Trophoblast cell (in vitro differentiated cells and primary cell): Measurements from ENCODE around the gene PTH2.

Experiments
- DNase-seq, 2 donors: peaks; one replicate each; pipeline ENCODE4 v3.0.0-alpha.2; 2016
- H2AFZ ChIP-seq: 2 replicates; pipeline ENCODE4 v1.6.1; 2013; ENCODE audit warnings: low read length, moderate library complexity, mild to moderate bottlenecking; ENCODE audit not compliant: insufficient read depth, poor library complexity
- H2AK5ac ChIP-seq: 2 replicates; pipeline ENCODE4 v1.6.1; 2013; ENCODE audit warnings: mild to moderate bottlenecking, low read length
- H2BK120ac ChIP-seq: 2 replicates; pipeline ENCODE4 v1.6.1; 2013; ENCODE audit warnings: low read length, mild to moderate bottlenecking, moderate library complexity; ENCODE audit not compliant: insufficient read depth, poor library complexity
- H2BK12ac ChIP-seq: 2 replicates; pipeline ENCODE4 v1.6.1; 2013; ENCODE audit warnings: mild to moderate bottlenecking, low read length, moderate library complexity
- H2BK5ac ChIP-seq: 2 replicates; pipeline ENCODE4 v1.6.1; 2013; ENCODE audit warnings: low read length, low read depth, moderate library complexity, mild to moderate bottlenecking; ENCODE audit not compliant: poor library complexity
- H3K14ac ChIP-seq: 2 replicates; pipeline ENCODE4 v1.6.1; 2013; ENCODE audit warnings: mild to moderate bottlenecking, low read length
- H3K18ac ChIP-seq: 2 replicates; pipeline ENCODE4 v1.6.1; 2013; ENCODE audit warnings: mild to moderate bottlenecking, low read length
- H3K23ac ChIP-seq: 2 replicates; pipeline ENCODE4 v1.6.1; 2013; ENCODE audit warnings: low read length
- H3K27ac ChIP-seq: 2 replicates; pipeline ENCODE4 v1.5.1; 2013; ENCODE audit warnings: low read depth, mild to moderate bottlenecking, inconsistent platforms, low read length, moderate library complexity
- H3K27me3 ChIP-seq: 2 replicates; pipeline ENCODE4 v1.6.1; 2013; ENCODE audit warnings: inconsistent platforms, mild to moderate bottlenecking, low read length, moderate library complexity; ENCODE audit not compliant: insufficient read depth
- H3K36me3 ChIP-seq, 2 experiments: 1 replicate in 1 of 2; 2 replicates in 1 of 2; pipeline ENCODE4 v1.6.1; 2013; ENCODE audit warnings: low read length in 2 of 2, mild to moderate bottlenecking in 2 of 2, moderate library complexity in 1 of 2; ENCODE audit not compliant: insufficient read depth in 2 of 2, control insufficient read depth in 1 of 2
- H3K4ac ChIP-seq: 2 replicates; pipeline ENCODE4 v1.6.1; 2013; ENCODE audit warnings: low read depth, mild to moderate bottlenecking, low read length, moderate library complexity
- H3K4me1 ChIP-seq, 2 experiments: 1 replicate in 1 of 2; 2 replicates in 1 of 2; pipeline ENCODE4 v1.6.1; 2013; ENCODE audit warnings: low read length in 2 of 2, mild to moderate bottlenecking in 2 of 2, moderate library complexity in 1 of 2; ENCODE audit not compliant: insufficient read depth in 2 of 2, control insufficient read depth in 1 of 2
- H3K4me2 ChIP-seq: 2 replicates; pipeline ENCODE4 v1.6.1; 2013; ENCODE audit warnings: inconsistent platforms, mild to moderate bottlenecking, low read length, moderate library complexity
- H3K4me3 ChIP-seq: 2 replicates; pipeline ENCODE4 v1.5.1; 2013; ENCODE audit warnings: mild to moderate bottlenecking, low read depth, low read length, inconsistent platforms
- H3K79me1 ChIP-seq: one replicate; pipeline ENCODE4 v1.6.1; 2013; ENCODE audit warnings: low read length
- H3K79me2 ChIP-seq: 2 replicates; pipeline ENCODE4 v1.6.1; 2013; ENCODE audit warnings: low read length, mild to moderate bottlenecking; ENCODE audit not compliant: control insufficient read depth, insufficient read depth, poor library complexity
- H3K9ac ChIP-seq: 2 replicates; pipeline ENCODE4 v1.6.1; 2013; ENCODE audit warnings: mild to moderate bottlenecking, low read length
- H3K9me3 ChIP-seq: 2 replicates; pipeline ENCODE4 v1.6.1; 2013; ENCODE audit warnings: low read depth, mild to moderate bottlenecking, control low read depth, inconsistent platforms, low read length; ENCODE audit not compliant: insufficient read depth
- H4K12ac ChIP-seq: 2 replicates; pipeline ENCODE4 v1.6.1; 2013; ENCODE audit warnings: low read depth, mild to moderate bottlenecking, low read length, moderate library complexity
- H4K8ac ChIP-seq: 2 replicates; pipeline ENCODE4 v1.6.1; 2013; ENCODE audit warnings: low read depth, mild to moderate bottlenecking, low read length, moderate library complexity
- H4K91ac ChIP-seq: one replicate; pipeline ENCODE4 v1.6.1; 2013; ENCODE audit warnings: low read depth, mild to moderate bottlenecking, low read length, moderate library complexity
- WGBS: extraction: QIAGEN DNeasy Blood & Tissue Kit; methylation state at CpG from one replicate; pipeline ENCODE4 v1.1.7; 2013; ENCODE audit warnings: missing lambda C conversion rate; ENCODE audit not compliant: insufficient read length, insufficient coverage; ENCODE audit errors: extremely low coverage; 5-methylcytosine and 5-hydroxymethylcytosine counted together

PTH2 gene

DNA sequence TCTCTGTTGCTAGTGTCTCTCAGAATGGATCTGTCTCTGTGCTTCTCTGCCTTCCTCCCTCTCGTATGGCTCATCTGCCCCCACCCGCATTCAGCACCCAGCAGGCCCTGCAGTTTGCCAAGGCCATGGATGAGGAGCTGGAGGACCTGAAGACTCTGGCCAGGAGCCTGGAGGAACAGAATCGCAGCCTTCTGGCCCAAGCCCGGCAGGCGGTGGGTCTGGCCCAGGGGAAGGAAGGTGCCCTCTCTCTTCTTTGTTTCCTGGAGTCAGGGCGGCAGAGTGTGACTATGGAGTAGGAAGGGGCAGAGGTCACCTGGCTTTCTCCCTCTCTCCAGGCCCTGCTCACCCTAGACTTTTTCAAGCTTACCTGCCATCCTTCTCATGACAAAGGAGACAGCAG lies 24.3 kb downstream of the PTH2 start:
- Histone ChIP-seq H3K79me2 (no peaks in the 10 kb centered on the region), H4K12ac (no peak overlapping the region), H2BK120ac (no peak overlapping the region), H3K14ac (no peak overlapping the region), H3K23ac (no peak overlapping the region), H3K79me1 (no peaks in the 10 kb centered on the region), H2AK5ac (no peak overlapping the region), H3K27ac (no peak overlapping the region), H3K9ac (no peak overlapping the region), H2AFZ (no peak overlapping the region), H2BK12ac (no peak overlapping the region), H2BK5ac (no peak overlapping the region), H3K4me3 (no peak overlapping the region), H3K9me3 (peaks cover 1% of the 10 kb centered on the region), H3K4me1 (peaks cover 4 to 6% of the 10 kb centered on the region in 2 experiments), H3K27me3 (no peaks in the 10 kb centered on the region), H3K18ac (no peak overlapping the region), H3K4me2 (no peak overlapping the region), H3K4ac (no peak overlapping the region), H3K36me3 (no peaks in the 10 kb centered on the region), H4K8ac (no peak overlapping the region), H4K91ac (no peak overlapping the region)
- no peak for DNase-seq
- no CpG with 5 or more reads among the region's 6 CpGs for WGBS

DNA sequence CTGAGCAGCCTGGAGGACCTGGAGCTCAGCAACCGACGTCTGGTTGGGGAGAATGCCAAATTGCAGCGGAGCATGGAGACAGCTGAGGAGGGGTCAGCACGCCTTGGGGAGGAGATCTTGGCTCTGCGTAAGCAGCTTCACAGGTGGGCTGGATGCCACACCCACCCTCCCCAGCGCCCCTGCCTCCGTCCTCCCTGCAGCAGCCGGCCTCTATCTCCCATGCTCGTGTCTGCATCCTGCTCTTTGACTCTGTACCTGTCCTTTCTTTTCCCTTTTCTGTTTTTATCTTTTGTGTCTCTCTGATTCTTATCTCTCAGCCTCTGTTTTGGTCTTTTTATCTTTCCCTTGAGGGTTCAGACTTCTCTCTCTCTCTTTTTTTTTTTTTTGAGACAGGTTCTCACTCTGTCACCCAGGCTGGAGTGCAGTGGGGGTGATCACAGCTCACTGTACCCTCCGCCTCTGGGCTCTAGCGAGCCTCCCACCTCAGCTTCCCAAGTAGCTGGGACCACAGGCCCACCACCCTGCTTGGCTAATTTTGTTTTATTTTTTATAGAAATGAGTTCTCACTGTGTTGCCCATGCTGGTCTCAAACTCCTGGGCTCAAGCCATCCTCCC lies 25.1 kb downstream of the PTH2 start:
- Histone ChIP-seq H3K4me2 (no peak overlapping the region), H3K79me1 (no peaks in the 10 kb centered on the region), H4K91ac (no peak overlapping the region), H2BK12ac (no peak overlapping the region), H3K27me3 (no peaks in the 10 kb centered on the region), H3K36me3 (no peaks in the 10 kb centered on the region), H4K8ac (no peak overlapping the region), H3K27ac (no peak overlapping the region), H2BK120ac (no peak overlapping the region), H3K9me3 (no peaks in the 10 kb centered on the region), H4K12ac (no peak overlapping the region), H3K4ac (no peak overlapping the region), H3K4me3 (no peak overlapping the region), H2AFZ (no peak overlapping the region), H3K79me2 (no peaks in the 10 kb centered on the region), H3K18ac (no peak overlapping the region), H3K4me1 (no peaks in the 10 kb centered on the region), H3K14ac (no peak overlapping the region), H2AK5ac (no peak overlapping the region), H2BK5ac (no peak overlapping the region), H3K9ac (no peak overlapping the region), H3K23ac (no peak overlapping the region)
- no CpG with 5 or more reads among the region's 11 CpGs for WGBS
- no peak for DNase-seq

DNA sequence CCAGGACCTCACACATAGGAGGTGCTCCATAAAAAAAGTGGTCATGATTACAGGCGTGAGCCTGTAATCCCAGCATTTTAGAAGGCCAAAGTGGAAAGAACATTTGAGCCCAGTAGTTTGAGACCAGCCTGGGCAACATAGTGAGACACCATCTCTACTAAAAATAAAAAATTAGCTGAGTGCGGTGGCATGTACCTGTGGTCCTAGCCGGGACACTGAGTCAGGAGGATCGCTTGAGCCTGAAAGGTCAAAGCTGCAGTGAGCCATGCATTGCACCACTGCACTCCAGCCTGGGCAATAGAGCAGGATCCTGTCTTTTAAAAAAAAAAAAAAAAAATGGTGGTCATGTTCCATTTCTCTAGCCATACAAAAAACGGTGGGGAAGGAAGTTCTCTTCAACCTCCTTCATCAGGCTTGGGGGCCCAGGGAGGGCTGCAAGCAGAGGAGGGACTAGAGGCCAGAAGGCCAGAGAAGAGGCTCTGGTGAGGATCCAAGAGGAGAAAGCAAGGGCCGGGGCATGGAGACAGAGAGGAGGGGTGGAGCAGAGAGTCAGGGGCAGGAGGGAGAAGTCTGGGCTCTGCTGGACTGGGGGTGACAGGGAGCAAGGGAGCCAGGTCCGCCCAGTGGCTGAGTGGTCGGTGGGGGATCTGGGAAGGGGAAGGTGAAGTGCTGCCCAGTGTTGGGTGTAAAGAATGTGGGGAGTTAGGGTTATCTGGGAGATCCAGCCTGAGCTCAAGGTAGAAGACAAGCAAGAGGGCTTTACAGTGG lies 26.3 kb downstream of the PTH2 start:
- H3K4me2 ChIP-seq = no peak overlapping the region
- no peak overlapping the region for H3K4ac ChIP-seq
- H2BK120ac ChIP-seq = no peak overlapping the region
- H3K18ac ChIP-seq = no peak overlapping the region
- no peaks in the 10 kb centered on the region for H3K36me3 ChIP-seq
- H3K14ac ChIP-seq = no peak overlapping the region
- H2BK12ac ChIP-seq = no peak overlapping the region
- WGBS = no CpG with 5 or more reads among the region's 8 CpGs
- H3K79me1 ChIP-seq = no peaks in the 10 kb centered on the region
- no peak overlapping the region for H3K9ac ChIP-seq
- no peaks in the 10 kb centered on the region for H3K79me2 ChIP-seq
- H3K23ac ChIP-seq = no peak overlapping the region
- no peak overlapping the region for H2AK5ac ChIP-seq
- no peak overlapping the region for H2AFZ ChIP-seq
- no peak overlapping the region for H2BK5ac ChIP-seq
- H3K27ac ChIP-seq = no peak overlapping the region
- H4K8ac ChIP-seq = no peak overlapping the region
- H3K27me3 ChIP-seq = no peaks in the 10 kb centered on the region
- H4K12ac ChIP-seq = no peak overlapping the region
- H4K91ac ChIP-seq = no peak overlapping the region
- no peaks in the 10 kb centered on the region for H3K9me3 ChIP-seq
- H3K4me3 ChIP-seq = no peak overlapping the region
- H3K4me1 ChIP-seq = no peaks in the 10 kb centered on the region
- no peak for DNase-seq

DNA sequence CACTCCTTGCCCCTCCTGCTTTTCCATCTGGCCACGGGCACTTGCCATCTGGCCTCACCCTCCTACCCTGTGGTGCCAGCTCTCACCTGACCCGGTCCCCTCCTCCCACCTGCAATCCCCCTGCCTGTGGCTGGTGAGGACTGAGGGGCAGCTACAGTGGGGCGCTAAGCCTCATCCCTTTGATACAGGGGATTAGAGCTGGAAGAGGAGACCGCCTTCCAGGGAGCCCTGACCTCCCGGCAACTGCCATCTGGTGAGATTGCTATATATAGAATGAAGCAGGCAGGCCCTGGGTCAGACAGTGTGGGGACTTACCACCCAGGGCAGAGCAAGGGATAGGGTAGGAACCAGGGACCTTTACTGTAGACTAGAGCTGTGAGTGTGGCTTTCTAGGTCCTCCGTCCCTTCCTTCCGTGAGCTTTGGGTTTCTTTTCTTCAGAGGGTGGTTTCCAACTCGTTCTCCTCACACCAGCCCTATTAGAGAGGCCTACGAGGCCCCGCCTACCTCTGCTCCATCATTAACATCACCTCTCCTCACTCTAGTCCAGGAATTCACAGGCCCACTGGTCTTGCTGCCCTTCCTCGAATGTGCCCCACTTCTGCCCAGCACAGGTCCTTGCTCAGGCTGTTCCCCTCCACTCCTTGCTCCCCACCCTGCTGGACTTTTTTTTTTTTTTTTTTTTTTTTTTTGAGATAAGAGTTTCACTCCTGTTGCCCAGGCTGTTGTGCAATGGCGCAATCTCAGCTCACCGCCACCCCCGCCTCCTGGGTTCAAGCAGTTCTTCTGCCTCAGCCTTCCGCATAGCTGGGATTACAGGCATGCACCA lies 27.4 kb downstream of the PTH2 start:
- no peak overlapping the region for H2BK120ac ChIP-seq
- no peak overlapping the region for H3K4me3 ChIP-seq
- no peak overlapping the region for H4K91ac ChIP-seq
- no peak overlapping the region for H3K27ac ChIP-seq
- no peaks in the 10 kb centered on the region for H3K36me3 ChIP-seq
- H3K4ac ChIP-seq = no peak overlapping the region
- no peak overlapping the region for H3K18ac ChIP-seq
- no peak overlapping the region for H3K4me2 ChIP-seq
- H3K23ac ChIP-seq = no peak overlapping the region
- no peaks in the 10 kb centered on the region for H3K27me3 ChIP-seq
- H4K8ac ChIP-seq = no peak overlapping the region
- H2BK12ac ChIP-seq = no peak overlapping the region
- no peak for DNase-seq
- H3K9me3 ChIP-seq = no peaks in the 10 kb centered on the region
- H3K79me2 ChIP-seq = no peaks in the 10 kb centered on the region
- no peak overlapping the region for H3K9ac ChIP-seq
- no peaks in the 10 kb centered on the region for H3K79me1 ChIP-seq
- no peak overlapping the region for H2AFZ ChIP-seq
- no CpG with 5 or more reads among the region's 15 CpGs for whole genome bisulfite sequencing
- no peak overlapping the region for H2AK5ac ChIP-seq
- H2BK5ac ChIP-seq = no peak overlapping the region
- H4K12ac ChIP-seq = no peak overlapping the region
- H3K14ac ChIP-seq = no peak overlapping the region
- no peaks in the 10 kb centered on the region for H3K4me1 ChIP-seq
